Ramos (cell line): Measurements from ENCODE around the gene CBFA2T2.
"Not testable (repeated sequence)": the region's sequence is repeated elsewhere in the genome, so short reads cannot be mapped to it uniquely, and the experiment has no call there.

Experiments used
- in situ Hi-C: fragments of 300-500 bp; cut with MboI; formaldehyde crosslinking; loops from one replicate; pipeline ENCODE4 v1.14.3; 2022; ENCODE audit warnings: low sequenced_read_pairs; ENCODE audit not compliant: unreplicated experiment

Gene CBFA2T2

DNA sequence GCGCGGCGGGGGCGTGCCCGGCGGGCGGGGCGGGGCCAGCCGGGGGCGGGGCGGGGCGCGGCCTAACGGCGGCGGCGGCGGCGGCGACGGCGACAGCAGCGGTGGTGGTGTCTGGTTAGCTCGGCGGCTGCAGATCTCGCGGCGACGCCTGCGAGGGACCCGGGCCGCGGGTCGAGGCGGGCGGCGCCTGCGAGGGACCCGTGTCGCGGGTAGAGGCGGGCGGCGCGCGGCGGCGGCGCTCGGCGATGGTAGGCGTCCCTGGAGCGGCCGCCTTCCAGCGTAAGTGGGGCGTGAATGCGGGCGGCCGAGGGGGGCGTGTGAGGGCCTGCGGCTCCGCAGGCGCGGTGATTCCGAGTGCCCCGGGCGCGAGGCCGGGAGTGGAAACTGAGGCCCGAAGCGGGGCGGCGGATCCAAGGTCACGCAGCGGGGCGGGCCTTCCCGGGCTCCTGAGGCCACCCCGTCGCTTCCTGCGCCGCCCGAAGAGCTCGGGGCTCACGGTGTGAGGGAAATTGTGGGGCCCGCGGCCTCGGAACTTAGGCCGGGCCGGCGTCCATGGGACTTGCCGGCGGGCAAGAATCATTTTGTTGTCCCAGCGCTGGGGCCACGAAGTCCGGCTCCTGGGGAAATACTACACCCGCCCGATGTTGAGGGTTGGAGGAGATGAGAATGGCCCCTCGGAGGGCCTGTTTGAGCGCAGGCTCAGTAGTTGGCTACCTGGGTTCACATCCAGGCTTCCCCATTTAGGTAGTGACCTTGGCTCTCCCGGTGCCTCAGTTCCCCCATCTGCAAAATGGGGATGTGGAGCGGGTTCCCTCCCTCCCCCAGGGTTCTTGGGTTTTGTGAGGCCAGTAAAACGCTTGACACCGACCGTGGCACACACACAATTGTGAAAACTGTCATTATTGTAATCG is at the start of gene CBFA2T2:
TSS of gene CBFA2T2 (plus strand) at position 74 of the 911 bp plus-strand sequence. CDS start at position 246, 172 bp downstream.
- in situ Hi-C loops = no loop called here

DNA sequence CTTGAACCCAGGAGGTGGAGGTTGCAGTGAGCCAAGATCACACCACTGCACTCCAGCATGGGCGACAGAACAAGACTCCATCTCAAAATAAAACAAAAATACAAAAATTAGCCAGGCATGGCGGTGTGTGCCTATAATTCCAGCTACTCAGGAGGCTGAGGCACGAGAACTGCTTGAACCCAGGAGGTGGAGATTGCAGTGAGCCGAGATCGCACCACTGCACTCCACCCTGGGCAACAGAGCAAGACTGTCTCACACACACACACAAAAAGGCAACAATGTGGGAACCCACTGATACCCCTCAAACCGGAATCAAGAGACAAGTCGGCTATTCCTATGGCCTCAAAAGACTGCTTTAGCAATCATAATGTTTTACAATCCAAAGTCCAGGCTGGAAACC is 49.3 kb upstream of the CBFA2T2 start:
- in situ Hi-C loops = not testable (repeated sequence)

DNA sequence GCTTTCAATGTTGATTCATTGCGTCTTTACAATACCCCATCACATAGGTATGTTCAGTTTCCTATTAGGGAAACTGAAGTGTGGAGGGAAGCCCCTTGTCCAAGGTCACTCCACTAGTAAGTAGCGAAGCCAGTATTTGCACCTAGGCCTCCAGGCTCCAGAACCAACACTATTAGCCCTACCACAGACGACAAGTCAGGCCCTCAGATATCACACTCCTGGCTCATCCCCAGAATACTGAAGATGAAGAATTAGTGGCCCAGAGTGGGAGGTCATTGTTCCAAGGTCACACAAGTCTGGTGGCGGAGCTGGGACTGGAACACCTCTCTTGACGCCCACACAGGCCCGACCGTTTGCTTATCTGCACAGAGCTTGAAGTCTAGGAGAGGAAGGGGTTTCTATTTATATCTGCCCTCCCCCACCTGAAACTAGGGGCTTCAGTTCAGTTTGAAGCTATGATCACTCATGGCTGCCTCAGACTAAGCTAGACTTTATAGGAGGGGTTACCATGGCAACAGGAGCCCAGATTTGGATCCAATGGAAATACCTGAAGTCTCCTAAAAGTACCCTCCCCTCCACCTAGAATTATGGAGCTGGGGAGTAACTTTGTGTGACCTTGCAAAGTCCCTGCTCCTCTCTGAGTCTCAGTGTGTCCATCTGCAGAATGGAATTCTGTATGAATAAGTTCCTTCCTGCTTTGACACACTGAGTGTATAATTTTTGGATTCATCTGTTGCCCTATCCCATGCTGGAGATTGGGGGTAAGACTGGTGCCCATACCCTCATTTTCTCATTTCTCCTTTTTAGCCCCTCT is 48.5 kb upstream of the CBFA2T2 start:
- in situ Hi-C loops = no loop called here

DNA sequence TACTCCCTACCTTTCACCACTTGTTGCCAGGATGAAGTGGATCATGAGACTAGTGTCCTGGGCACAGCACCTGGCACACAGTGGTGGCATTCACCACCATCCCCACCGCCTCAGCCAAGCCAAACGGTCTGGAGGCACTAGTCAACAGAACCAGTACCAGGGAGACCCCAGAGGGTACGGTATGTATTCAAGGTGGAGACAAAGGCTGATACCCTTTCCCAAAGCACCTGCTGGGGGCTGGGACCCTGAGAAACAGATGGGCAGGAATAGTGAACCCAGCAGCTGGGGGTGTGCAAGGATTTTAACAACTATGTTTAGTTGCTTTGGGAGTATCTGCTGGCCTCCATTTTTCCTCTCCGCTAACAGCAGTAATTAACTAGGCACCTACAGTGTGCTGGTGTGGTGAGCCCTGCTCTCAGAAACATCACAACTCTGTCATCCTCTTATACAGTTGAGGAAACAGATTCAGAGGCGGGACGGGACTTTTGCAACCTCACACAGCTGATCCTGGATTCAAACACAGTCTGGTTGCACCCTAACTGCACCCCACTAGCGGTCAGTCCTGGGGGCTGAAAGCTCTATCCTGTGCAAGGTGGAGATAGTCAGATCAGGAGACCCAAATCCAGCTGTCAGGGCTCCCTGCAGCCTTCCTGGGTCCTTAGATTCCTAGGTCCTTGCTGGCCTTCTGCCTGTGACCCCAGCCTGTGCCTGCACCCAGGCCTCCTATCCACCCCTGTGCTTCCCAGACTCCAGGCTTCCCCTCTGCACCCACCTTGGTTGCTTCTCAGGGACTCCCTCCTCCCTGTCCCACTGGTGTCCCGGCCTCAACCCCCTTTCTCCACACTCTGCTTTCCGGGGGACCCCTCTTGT is 47.5 kb upstream of the CBFA2T2 start:
- in situ Hi-C loops = no loop called here

DNA sequence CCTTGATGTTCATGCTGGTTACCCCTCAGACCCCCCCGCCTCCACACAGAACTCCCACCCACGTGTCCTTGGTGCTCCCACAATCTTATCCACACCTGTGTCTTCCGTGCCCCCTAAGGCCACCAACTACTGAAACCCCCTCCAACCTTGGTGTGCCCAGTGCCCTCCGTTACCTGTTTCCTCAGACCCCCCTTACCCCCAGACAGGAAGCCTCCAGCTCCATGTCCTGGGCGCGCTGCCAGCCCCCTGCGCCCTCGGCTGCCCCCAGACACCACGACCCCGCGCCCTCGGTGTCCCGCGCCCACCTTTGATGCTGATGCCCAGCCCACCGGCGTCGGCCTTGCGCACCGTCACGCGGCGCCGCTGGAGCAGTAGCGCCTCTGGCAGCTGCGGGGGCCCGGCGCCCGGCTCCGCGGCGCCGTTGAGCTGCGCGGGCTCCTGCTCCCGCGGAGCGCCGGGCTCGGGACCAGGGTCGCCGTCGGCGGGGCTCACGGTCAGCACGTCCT is 46.8 kb upstream of the CBFA2T2 start:
- in situ Hi-C loops = no loop called here

DNA sequence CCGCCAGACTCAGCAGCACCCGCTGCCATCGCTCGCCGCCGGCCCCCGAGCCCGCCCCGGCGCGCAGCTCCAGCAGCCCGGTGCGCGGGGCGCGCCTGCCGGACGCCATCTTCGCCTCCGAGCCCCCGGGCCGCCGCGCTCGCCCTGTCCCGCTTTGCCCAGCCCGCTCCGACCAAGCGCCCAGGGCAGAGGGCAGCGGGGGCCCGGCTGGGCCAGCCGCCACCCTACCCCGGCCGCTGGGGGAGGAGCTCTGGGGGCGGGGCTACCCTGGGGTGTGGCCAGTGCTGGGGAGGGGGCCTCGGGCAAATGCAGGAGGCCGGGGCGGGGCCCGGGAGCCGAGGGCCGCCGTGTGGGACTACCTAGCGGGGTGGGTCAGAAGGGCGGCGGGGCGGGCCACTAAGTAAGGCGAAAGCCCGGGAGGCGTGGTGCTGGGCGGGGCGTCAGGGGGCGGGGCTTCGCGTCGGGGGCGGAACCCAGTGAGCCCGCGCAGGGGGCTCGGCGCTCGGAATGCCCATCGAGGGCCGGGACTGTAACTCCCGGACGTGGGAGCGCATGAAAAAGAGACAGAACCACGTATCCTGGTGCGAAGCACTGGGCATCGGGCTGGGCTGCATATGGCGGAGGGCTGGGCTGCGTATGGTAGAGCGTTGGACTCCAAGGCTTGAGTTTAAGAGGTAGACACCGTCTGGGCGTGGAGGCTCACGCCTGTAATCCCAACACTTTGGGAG is 46.2 kb upstream of the CBFA2T2 start, which contains the start of gene SNTA1:
TSS of gene SNTA1 (minus strand) at position 252 of the 728 bp plus-strand sequence. CDS start at position 109, 143 bp downstream.
- in situ Hi-C loops = no loop called here

DNA sequence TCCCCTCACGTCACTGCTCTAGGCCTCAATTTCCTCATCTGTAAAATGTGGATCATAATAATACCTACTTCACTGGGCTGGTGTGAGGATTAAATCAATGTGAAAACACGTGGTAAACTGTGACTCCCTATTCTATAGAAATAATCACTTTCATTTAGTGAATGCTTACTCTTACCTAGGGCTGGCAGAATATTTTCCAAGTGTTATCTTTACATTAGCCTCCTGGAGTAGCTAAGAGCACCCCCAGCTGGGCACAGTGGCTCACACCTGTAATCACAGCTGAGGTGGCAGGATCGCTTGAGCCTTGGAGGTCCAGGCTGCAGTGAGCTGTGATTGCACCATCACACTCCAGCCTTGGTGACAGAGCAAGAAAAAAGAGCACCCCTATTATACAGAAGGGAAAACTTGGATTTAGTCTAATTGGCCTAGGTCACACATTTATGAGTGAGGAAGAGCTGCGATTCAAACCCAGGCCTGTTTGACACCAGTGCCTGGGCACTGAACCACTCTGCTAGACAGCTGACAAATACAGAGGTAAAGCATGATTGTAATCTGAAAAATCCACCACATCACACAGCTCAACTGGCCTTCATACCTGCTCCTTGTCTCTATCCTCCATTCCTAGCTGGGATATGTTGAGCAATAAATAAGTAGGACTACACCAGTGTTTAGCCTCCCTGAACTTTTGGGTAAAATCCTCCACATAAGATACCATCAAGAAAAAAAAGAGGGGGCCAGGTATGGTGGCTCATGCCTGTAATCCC is 44.9 kb upstream of the CBFA2T2 start:
- in situ Hi-C loops = no loop called here

DNA sequence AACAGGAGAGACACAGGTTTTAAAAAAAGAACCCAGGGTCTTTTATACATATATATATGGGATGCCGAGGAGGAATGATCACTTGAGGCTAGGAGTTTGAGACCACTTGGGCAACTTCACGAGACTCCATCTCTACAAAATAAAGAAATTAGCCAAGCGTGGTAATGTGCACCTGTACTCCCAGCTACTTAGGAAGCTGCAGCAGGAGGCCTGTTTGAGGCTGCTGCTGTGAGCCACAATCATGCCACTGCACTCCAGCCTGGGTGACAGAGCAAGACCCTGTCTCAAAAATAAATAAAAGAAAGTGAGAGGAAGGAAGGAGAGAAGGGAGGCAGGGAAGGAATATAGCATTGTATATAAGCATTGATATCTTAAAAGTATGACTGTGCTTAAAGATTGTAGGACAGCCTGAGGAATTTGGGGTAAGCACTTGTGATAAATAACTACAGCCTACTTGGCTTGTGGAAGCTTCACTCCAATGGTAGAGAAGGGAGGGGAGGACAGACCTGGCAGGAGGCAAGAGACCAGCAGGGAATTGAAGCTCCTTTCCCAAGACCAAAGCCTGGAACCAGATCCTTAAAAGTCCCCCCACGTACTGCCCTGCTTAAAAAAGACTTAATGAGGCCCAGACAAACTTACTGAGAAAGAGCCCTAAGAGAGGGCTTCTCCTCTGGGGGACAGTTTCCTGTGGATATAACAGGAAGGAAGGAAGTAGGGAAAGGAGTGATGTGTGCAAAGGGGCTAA is 43.8 kb upstream of the CBFA2T2 start:
- in situ Hi-C loops = no loop called here

DNA sequence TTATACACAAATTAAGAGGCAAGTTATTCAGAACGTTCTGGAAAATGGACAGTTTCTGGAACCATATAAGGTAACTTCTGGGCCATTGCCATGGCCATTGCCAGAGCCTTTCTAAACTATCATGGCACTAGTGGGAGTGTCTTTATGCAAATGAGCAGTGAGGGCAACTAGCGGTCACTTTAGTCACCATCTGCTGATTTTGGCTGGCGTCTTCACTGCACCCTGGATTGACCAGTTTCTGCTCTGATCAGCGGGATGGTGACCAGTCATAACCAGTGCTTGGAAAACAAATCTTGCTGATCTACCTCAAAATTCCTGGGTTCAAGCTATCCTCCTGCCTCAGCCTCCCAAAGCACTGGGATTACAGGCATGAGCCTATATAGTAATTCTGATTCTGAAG is 39.0 kb upstream of the CBFA2T2 start:
- in situ Hi-C loops = loop anchor here (5.0 to 25.0 kb wide), 2 partner anchors 201 to 661 kb away; partner anchors contain the start of gene EIF2S2

DNA sequence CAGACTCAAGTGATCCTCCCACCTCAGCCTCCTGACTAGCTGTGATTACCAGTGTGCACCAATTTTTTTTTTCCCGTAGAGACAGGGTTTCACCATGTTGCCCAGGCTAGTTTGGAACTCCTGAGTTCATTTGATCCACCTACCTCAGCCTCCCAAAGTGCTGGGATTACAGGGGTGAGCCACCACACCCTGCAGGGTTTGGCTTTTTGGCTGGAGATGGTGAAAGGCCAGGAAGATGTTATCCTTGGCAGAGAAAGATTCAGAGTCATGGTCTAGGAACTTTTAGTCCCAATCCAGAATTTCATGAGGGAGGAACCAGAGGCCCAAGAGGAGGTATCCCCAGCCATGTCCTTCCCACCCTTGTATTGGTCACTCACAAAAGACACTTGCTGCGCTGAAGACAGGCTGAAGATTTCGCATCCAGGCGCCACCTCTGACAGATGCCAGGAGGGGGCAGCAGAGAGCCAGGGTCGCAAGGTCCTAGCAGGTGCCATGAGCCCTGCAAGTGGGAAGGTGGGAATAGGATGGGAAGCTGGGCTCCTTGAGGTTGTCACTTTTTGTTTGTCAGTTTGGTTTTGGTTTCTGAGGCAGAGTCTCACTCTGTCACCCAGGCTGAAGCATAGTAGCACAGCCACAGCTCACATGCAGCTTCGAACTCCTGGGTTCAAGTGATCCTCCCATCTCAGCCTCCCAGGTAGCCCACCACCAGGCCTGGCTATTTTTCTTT is 32.8 kb upstream of the CBFA2T2 start:
- in situ Hi-C loops = loop anchor here (25.0 kb wide), 1 partner anchor 655 kb away; the partner anchor contains the start of gene EIF2S2

DNA sequence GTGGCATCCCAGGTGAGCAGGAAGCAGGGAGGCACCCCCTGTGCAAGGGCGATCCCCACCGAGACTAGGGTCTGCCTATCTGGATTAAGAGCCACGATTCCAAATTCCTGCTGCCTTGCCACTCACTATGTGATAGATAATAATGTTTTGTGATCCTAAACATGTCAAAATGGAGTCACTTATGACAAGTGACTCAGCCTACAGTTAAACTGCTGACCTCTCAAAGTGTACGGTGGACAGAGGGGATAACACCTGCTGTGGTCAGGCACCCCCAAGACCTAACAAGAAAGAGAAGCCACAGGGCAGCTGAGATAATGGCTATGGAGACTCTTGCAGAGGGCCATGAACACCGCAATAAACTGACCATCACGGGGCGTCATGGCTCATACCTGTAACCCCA is 30.3 kb upstream of the CBFA2T2 start:
- in situ Hi-C loops = loop anchor here (25.0 kb wide), 1 partner anchor 653 kb away; the partner anchor contains the start of gene EIF2S2

DNA sequence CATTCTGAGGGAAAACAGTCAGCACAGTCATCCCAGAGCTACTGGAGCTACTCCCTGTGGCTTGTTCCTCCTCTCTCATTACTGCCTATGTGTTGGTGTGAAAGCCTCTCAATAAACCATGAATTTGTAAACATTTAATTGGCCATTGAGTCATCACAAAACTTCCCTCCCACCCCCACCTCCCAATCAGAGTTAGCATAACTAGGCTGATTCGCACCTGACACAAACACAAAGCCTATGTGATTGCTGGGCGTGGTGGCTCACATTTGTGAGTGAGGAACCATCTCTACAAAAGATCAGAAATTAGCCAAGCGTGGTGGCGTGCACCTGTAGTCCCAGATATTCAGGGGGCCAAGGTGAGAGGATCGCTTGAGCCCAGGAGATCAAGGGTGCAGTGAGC is 29.2 kb upstream of the CBFA2T2 start:
- in situ Hi-C loops = loop anchor here (25.0 kb wide), 1 partner anchor 652 kb away; the partner anchor contains the start of gene EIF2S2

DNA sequence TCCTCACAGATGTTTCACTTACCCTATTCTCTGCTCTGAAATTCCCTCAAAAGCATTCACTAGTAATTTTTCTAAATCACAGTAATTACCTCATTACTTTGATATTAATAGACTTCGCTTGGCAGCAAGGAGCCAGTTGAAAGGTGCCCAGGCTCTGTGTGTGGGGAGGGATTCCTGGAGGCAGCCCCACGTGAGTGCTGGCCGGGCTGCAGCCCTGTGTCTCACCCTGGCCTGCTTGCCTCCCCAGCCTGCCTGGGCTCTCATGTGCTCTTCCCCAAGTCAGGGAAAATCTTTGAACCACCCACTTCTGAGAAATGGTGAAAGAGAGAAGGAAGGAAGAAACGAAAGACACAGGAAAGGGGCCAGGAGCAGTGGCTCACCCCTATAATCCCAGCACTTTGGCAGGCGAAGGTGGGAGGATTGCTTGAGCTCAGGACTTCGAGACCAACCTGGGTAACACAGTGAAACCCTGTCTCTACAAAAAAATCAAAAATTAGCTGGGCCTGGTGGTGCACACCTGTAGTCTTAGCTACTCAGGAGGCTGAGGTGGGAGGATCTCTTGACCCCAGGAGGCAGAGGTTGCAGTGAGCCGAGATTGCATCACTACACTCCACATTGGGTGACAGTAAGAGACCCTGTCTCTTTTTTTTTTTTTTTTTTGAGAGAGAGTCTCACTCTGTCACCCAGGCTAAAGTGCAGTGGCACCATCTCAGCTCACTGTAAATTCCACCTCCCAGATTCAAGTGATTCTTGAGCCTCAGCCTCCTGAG is 26.4 kb upstream of the CBFA2T2 start:
- in situ Hi-C loops = loop anchor here (25.0 kb wide), 1 partner anchor 649 kb away; the partner anchor contains the start of gene EIF2S2

DNA sequence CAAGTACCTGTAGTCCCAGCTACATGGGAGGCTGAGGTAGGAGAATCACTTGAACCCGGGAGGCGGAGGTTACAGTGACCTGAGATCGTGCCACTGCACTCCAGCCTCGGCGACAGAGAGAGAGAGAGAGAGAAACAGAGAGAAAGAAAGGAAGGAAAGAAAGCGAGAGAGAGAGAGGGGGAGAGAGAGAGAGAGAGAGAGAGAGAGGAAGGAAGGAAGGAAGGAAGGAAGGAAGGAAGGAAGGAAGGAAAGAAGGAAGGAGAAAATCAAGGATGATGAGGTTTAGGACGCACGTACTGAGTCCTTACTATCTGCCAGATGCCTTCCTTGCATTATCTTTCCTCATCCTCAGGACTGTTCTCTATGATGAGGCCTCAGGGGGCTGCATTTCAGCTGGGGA is 25.1 kb upstream of the CBFA2T2 start:
- in situ Hi-C loops = loop anchor here (25.0 kb wide), 1 partner anchor 648 kb away; the partner anchor contains the start of gene EIF2S2

DNA sequence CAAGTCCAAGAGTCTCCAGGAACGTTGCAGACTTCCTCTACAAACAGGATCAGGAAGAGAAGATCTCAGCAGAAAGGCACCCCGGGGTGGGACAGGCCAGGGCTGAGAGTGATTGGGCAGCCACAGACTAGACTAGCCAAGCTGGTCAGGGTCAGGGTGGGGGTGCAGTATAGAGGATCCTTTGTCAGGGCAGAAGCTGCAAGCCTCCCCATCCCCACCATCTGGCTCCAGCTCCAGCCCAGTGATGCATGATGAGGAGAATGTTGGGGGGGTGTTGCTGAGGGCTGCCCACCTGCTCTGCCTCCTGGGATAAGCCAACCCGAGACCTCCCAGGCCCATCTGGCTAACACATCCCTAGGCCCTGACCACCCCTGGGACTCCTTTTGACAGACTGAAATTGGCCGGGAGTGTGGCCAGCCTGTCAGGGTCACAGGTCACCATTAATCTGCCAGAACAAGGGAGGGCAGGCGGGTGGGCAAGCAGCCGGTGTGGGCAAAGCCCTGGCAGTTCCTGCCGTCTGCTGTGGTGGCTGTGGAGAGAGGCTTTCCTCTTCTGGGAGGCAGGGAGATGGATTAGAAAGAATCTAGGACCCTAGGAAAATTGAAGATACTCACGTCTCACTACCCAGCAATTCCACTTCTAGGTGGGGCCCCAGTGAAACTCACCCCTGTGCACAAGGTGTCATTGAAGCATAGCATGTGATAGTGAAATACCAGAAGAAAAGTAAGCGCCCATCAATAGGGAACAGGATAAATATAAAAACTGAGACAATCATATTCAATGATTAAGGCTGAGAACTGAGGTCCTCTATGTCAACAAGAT is 24.2 kb upstream of the CBFA2T2 start:
- in situ Hi-C loops = loop anchor here (25.0 kb wide), 1 partner anchor 647 kb away; the partner anchor contains the start of gene EIF2S2
